Measurements from ENCODE around the gene F13B.

The F13B gene

GRCh38 chr1:197013234-197013633 is 53.8 kb downstream of the F13B start:
- H3K27ac ChIP-seq (ENCODE audit: extremely low read depth, low read depth, low read length), result no peak overlapping the region
- TF ChIP-seq HOXC10 (CRISPR knock-in tag; IDR thresholded peaks at IDR 0.05), result no peak
- TF ChIP-seq ZNF10 (tag by site-specific recombination; IDR thresholded peaks at IDR 0.05), result no peak
- TF ChIP-seq ZNF76 (tag by site-specific recombination; IDR thresholded peaks at IDR 0.05; ENCODE audit: borderline replicate concordance, low read depth), result no peak
- TF ChIP-seq ZNF248 (tag by site-specific recombination; IDR thresholded peaks at IDR 0.05), result no peak
- TF ChIP-seq ZNF830 (tag by site-specific recombination; IDR thresholded peaks at IDR 0.05; ENCODE audit: low read depth), result no peak
- TF ChIP-seq PRDM2 (tag by site-specific recombination; IDR thresholded peaks at IDR 0.05; ENCODE audit: borderline replicate concordance), result no peak
- no peak for TF ChIP-seq ZNF544 (tag by site-specific recombination; IDR thresholded peaks at IDR 0.05)
- no peak for TF ChIP-seq GLI4 (tag by site-specific recombination; IDR thresholded peaks at IDR 0.05)
- no peak for TF ChIP-seq ZSCAN5A (tag by site-specific recombination; IDR thresholded peaks at IDR 0.05)
- no peak for TF ChIP-seq SCRT2 (tag by site-specific recombination; IDR thresholded peaks at IDR 0.05)
- TF ChIP-seq ZNF433 (tag by site-specific recombination; IDR thresholded peaks at IDR 0.05; ENCODE audit: low read depth), result no peak
- TF ChIP-seq ZFP41 (tag by site-specific recombination; IDR thresholded peaks at IDR 0.05; ENCODE audit: borderline replicate concordance), result no peak
- TF ChIP-seq ZNF549 (tag by site-specific recombination; IDR thresholded peaks at IDR 0.05), result no peak
- no peak for TF ChIP-seq REPIN1 (tag by site-specific recombination; IDR thresholded peaks at IDR 0.05; ENCODE audit: low read depth)
- TF ChIP-seq ZNF140 (tag by site-specific recombination; IDR thresholded peaks at IDR 0.05), result no peak
- TF ChIP-seq ZNF776 (tag by site-specific recombination; IDR thresholded peaks at IDR 0.05; ENCODE audit: borderline replicate concordance), result no peak
- H3K36me3 ChIP-seq (ENCODE audit: control insufficient read depth in 2 of 2, insufficient read depth in 1 of 2, low read length in 2 of 2), result no peaks in the 10 kb centered on the region
- ChIA-PET CTCF (no interaction called here), POLR2A (no interaction called here)
- no peaks in the 10 kb centered on the region for H3K9me3 ChIP-seq (ENCODE audit: control insufficient read depth, insufficient read depth, low read depth, low read length)
- no peak overlapping the region for H3K4me3 ChIP-seq (ENCODE audit: low read depth, low read length)
- no peaks in the 10 kb centered on the region for H3K4me1 ChIP-seq (ENCODE audit: control insufficient read depth, insufficient read depth, low read length)

GRCh38 chr1:197011614-197012013 is 55.4 kb downstream of the F13B start:
- no peaks in the 10 kb centered on the region for H3K4me1 ChIP-seq (ENCODE audit: control insufficient read depth, insufficient read depth, low read length)
- ChIA-PET CTCF (no interaction called here), POLR2A (no interaction called here)
- no peaks in the 10 kb centered on the region for H3K36me3 ChIP-seq (ENCODE audit: control insufficient read depth in 2 of 2, insufficient read depth in 1 of 2, low read length in 2 of 2)
- H3K4me3 ChIP-seq (ENCODE audit: low read depth, low read length), result no peak overlapping the region
- TF ChIP-seq ZNF580 (tag by site-specific recombination; IDR thresholded peaks at IDR 0.05) (peak; percentile 33; the same call in 1 of the 2 replicates), ZNF654 (tag by site-specific recombination; IDR thresholded peaks at IDR 0.05; ENCODE audit: low read depth) (no peak), ZNF146 (tag by site-specific recombination; IDR thresholded peaks at IDR 0.05) (peak; percentile 75; the same call in 1 of the 2 replicates)
- H3K27ac ChIP-seq (ENCODE audit: extremely low read depth, low read depth, low read length), result no peak overlapping the region
- H3K9me3 ChIP-seq (ENCODE audit: control insufficient read depth, insufficient read depth, low read depth, low read length), result no peaks in the 10 kb centered on the region

Data from HEK293 (cell line).